ENCODE results near the gene RAPGEF2. TPM values are rescaled to one million over a fixed set of nuclear protein-coding genes. Genes with fewer than 3 reads are reported as not detected.

Gene RAPGEF2
- total and polyA plus RNA-seq, 2 of the 8 experiments (the other 6 are each of a cell fraction or from before 2014, with no cell fraction given): 24.4 to 48.6 TPM

DNA sequence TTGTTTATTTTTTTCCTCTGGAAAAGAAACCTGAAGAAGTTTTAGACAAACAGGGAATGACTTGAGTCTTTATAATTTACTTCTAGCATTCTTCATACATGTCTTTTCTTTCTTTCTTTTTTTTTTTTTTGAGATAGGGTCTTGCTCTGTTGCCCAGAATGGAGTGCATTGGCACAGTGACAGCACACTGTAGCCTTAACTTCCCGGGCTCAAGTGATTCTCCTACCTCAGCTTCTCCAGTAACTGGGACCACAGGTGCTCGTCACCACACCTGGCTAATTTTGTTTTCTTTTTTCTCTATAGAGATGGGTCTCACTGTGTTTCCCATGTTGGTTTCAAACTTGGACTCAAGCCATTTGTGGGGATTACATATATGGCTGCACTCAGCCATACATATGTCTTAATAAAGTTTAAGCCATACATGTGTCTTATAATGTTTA, 71.8 kb downstream of the RAPGEF2 start (continued):
- TF ChIP-seq HDAC2 (IDR thresholded peaks at IDR 0.05; ENCODE audit: borderline replicate concordance in 1 of 2, low read depth in 2 of 2, low read length in 2 of 2) (no peak), CHD1 (IDR thresholded peaks at IDR 0.05; ENCODE audit: low read depth, low read length) (no peak), TCF12 (IDR thresholded peaks at IDR 0.05; ENCODE audit: low read depth, low read length) (no peak), CEBPB (IDR thresholded peaks at IDR 0.05; ENCODE audit: low read depth, low read length) (no peak), SIX5 (IDR thresholded peaks at IDR 0.05; ENCODE audit: low read depth, low read length) (no peak)

Data from H1 (cell line).